SW 1271 (cell line): Measurements from ENCODE around the gene ZNF18.
"Not testable (repeated sequence)": the region's sequence is repeated elsewhere in the genome, so short reads cannot be mapped to it uniquely, and the experiment has no call there.

Experiments used
- DNase-seq, 2 experiments: peaks; one replicate each; lab custom pipeline; 2025; lab: John Stamatoyannopoulos, UW

Gene ZNF18

DNA sequence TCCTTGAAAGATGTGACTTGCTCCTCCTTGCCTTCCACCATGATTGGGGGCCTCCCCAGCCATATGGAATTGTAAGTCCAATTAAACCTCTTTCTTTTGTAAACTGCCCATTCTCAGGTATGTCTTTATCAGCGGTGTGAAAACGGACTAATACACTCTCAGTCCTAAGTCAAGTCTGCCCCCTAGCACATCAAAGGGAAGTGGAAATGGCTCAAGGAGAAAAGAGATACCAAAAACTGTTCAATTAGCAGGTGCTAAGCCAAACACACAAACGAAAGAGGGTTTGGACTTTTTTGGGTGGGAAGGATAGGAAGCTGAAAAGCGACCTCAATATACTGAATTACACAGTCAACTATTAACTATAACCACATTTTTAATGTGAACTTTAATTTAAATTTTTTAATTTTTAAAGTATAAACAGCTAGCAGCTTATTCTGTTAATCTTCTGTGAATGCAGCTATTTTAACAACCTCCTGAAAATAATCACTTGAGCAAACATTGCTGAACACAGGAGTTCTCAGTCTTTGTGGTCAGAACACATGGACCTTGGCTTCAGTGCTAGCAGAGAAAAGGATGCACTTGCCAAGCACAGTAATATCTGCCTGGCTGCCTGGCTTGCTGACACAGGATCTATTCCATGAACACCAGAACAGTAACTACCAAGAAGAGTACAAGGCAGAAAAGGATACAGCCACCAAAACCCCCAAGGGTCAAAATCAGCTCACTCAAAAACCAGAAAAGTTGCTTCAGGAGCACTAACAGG lies 10.9 kb downstream of the ZNF18 start:
- DNase-seq: no peak

DNA sequence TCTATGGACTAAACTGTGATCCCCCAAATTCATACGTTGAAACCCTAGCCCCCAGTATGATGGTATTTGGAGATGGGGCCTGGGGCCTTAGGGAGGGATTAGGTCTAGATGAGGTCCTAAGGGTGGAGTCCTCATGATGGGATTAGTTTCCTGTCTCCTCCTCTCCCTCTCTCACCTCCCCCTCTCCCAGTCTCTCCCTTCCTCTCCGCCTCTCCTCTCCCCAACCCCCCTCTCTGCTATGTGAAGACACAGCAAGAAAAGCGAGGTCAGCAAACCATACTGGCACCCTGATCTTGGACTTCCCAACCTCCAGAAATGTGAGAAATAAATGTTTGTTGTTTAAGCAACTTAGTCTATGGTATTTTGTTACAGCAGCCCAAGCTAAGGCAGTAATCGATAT lies 15.4 kb downstream of the ZNF18 start:
- DNase-seq: no peak

DNA sequence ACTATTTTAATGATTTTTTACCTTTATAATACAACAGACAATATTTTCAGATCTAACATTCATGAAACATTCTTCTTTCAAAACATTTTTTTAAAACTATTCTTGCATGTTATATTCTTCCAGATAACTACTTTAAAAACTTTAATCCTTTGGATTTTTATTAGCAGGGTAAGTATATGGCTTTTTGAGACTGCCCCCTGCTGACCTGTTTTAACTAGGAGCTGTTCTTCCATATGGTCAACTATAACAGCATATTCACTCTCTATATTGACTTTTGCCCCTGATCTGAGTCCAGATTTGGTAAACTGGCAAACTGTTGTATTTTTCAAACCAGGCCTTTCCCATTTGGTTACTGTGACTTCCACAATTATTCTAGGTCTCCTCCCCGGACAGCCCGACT lies 16.5 kb downstream of the ZNF18 start:
- no peak for DNase-seq

DNA sequence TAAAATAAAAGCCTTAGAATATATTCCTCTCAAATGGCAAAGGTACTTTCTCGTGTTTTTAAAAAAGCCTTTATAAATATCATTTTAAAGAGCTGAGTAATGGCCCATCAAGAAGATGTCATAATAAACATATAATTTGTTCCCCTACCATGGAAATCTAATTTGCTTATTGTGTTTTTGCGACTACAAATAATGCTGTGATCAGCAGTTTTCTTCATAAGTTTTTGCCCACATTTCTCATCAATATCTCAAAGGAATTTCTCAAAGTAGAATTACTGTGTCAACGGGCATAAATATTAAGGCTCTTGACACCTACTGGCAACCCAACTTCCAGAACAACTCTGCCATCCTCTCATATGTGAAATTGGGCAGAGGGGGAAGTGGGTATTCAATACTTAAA lies 17.5 kb downstream of the ZNF18 start:
- no peak for DNase-seq

DNA sequence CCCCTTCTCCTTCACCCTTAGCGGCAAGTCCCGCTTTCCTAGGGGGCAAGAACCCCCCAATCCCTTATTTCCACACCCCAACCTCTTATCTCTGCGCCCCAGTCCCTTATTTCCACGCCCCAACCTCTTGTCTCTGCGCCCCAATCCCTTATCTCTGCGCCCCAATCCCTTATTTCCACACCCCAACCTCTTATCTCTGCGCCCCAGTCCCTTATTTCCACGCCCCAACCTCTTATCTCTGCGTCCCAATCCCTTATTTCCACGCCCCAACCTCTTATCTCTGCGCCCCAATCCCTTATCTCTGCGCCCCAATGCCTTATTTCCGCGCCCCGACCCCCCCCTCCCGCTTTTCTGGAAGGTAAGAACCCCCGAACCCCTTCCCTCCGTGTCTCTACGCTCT lies 24.5 kb downstream of the ZNF18 start:
- not testable (repeated sequence) for DNase-seq

DNA sequence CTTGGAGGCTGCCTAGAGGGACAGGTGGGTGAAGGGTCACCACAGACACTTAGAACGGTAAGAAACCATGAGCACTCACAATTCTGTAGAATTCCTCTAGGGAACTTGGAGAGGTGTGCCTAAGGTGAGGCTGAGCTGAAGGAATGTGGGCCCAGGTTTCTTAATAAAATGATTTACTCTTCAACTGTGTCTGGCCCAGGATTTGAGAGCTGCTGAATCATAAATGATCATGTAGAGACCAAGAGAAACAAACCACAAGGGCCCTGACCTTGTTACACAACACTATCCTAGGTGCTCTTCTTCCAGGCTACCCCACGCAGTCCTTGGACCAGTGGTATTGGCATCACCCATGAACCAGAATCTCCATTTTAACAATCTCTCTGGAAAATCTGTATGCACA lies 27.7 kb downstream of the ZNF18 start:
- DNase-seq: no peak

DNA sequence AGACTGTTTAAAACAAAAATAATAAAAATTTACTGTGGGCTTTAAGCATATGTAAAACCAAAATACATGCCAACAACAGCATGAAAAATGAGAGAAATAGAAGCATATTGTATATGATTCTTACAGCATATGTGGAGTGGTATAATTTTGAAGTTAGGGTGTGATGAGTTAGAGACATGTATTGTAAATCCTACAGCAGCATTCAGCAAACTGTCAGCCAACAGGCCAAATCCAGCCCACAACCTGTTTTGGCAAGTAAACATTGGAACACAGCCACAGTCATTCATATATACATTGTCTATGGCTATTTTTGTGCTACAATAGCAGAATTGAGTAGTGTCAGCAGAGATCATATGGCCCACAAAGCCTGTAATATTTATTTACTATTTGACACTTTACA lies 42.3 kb downstream of the ZNF18 start:
- no peak for DNase-seq

DNA sequence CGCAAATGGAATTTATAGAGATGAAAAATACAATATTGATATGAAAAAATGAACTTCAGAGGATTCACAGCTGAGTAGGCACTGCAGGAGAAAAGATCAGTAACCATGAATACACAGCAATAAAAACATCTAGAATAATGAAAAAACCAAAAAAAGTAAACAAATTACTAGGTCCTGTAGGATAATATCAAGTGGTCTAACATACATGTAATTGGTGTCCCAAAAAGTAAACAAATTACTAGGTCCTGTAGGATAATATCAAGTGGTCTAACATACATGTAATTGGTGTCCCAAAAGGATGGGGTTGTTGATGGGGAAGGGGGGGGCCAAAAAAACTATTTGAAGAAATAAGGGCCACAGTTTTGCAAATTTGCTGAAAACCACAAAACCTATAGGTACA lies 43.4 kb downstream of the ZNF18 start:
- DNase-seq: no peak

DNA sequence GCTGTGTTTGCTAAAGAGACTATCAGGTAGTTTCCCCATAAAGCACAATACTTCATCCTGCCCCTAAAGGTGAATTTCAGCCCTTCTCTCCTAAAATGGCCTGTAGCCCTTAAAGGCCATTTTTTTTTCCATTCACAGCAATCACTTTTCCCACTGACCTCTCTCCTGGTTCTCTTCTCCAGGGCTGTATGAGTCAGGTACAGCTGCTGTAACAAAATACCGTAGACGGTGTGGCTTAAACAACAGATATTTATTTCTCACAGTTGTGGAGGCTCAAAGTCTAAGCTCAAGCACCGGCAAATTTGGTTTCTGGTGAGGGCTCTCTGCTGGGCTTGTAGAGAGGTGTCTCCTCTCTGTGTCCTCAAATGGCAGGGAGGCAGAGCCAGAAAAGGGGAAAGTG lies 44.7 kb downstream of the ZNF18 start:
- no peak for DNase-seq

DNA sequence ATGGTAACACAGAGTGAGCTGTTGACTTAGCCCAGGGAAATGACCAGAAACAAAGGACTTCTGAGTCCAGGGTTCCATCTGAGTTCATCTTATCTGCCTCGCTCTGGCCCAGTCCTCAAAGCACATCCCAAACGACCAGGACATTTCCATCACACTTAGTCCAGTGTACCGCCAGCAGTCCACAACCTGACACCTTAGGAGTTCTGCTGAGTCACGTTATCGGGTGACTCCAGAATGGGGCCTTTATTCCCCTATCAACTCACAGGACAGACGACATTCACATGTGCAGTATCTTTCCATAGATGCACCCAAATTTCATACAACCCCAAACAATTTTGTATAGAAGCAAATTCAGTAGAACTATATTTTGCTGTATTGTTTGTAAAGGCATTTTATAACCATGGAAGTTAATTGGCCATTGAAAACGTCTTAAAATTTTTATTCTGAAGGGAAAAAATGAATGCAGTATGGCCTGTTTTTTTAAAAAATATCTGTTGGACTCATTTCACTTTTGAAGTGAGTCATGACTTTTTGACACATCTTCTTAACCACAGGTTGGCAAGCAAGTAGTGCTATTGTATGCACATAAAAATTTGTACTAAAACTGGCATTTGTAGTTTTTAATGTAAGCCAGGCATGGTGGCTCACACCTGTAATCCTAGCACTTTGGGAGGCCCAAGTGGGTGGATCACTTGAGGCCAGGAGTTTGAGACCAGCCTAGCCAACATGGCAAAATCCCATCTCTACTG lies 46.3 kb downstream of the ZNF18 start:
- no peak for DNase-seq

DNA sequence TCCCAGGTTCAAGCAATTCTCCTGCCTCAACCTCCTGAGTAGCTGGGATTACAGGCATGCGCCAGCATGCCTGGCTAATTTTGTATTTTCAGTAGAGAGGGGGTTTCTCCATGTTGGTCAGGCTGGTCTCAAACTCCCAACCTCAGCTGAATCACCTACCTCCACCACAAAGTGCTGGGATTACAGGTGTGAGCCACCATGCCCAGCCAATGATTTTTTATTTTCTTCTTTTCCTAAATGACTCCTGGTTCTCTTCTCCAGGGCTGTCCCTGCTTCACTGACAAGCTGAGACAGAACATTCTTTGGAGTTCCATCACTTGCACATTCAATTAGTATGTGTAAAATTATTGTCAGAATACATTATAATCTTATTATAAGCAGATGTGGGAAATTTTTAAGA lies 47.7 kb downstream of the ZNF18 start:
- DNase-seq: not testable (repeated sequence)

DNA sequence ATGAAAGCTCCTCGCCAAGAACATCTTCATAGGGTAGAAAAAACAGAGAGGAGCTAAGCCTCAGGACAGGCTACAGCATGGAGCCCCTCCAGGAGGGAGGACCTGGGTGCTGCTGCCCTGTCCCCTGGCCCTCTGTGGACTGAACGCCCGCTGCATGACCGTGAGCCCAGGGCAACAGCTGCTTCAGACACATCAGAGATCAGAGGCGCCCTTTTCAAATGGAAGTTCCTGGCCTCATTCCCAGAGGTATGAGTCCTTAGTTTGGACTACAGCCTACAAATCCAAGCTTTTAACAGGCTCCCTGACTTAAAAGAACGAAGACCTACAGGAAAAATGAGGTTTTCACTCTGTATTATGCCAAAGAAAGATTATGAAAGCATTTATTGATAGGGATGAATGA lies 48.5 kb downstream of the ZNF18 start:
- no peak for DNase-seq

DNA sequence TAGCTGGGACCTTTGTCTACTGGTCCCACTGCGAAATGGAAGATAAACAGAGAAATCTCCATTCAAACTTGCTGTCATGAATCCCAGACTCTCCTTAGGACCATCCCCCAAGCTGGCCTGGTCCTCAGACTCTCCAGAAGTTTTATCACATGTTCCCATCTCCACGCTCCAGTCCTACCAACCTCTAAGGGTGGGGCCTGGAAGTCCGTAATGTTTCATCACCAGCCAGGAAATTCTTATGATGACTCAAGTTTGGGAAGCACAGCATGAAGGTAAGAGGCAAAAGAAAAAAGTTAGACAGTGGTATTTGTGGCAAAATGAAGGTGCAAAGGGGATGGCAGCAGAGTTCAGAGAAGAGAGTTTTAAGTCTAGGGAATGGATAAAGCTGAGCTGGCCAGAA lies 52.7 kb downstream of the ZNF18 start:
- no peak for DNase-seq

DNA sequence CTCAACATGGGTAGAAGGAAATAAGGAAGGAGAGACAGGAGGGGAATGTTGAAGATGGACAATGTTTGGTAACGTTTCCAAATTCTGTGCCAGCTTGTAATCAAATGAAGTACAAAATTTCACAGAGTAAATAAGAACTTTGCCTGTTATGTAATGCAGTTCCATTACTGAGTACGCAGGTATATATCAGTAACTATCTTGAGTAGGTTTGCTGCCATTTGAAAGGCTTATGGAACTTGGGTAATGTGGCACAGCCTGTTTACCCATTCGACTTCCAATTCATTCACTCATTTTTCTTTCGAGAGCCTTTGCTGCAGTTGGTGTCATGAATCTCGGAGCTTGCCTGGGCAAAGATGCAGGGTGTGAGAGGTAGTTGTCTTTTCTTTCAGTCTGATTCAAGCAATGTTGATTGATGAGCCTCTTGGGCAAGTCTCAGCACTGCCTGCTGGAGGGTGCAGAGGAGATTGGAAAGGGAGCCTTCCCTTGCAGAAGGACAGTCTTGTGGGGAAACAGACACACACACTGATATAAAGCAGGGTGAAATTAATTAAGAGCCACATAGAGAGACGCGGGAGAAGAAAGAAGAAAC lies 53.4 kb downstream of the ZNF18 start:
- DNase-seq: no peak

DNA sequence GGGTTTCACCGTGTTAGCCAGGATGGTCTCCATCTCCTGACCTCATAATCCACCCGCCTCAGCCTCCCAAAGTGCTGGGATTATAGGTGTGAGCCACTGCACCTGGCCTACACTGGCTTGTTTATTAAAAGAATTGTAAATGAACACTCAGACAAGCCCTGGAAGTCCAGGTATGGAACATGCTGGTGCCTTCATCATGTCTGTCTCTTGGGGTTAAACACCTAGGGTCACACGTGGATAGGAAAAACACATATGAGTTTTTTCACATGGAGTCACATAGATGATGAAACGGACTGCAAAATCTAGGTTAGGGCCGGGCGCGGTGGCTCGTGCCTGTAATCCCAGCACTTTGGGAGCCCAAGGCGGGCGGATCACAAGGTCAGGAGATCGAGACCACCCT lies 54.2 kb downstream of the ZNF18 start:
- not testable (repeated sequence) for DNase-seq

DNA sequence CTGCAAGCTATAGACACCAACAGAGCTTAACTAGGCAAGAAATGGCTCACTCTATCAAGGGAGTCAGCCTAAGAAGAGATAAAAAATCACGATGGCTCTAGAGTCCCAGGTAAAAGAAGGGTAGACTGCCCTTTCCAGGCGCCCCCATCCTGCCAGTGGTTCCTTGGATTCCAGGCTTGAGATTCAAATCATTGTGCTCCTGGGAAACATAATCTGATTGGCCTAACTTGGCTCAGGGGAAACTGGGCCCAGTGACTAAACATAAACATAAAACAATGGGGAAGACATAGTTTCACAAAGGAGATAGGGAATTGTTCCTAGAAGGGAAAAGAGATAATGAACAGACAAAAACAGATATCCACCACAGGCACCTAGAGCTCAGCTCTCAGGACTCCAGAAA lies 56.4 kb downstream of the ZNF18 start:
- DNase-seq: no peak

DNA sequence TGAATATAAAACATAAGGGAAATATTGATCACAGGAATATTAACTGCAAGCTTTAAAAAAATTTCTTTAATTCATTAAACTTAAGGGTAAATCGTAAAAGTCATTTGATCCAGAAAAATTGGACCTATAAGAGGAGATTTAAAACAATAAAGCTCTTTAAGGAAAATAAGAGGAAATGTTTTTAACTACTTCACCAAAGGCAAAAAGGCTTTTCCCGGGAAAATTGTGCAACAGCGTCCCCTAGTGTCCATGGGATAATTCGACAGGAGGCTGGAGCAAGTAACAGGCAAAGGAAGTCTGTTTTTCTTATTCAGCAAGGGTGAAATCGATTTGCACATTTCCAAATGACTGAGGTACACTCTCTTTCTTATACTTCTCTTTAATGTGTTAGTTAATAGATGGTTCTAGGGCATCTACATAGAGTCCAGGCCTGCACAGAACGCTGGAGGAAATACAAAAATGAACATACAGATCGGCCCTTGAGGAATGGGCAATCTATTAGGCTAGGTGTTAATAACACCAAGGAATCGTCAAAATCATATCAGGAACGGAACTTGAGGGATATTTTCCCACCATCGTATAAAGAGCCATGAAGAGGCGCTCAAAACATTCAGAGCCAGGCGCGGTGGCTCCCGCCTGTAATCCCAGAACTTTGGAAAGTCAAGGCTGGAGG lies 61.4 kb downstream of the ZNF18 start:
- DNase-seq: peak; percentile 5 to 26

DNA sequence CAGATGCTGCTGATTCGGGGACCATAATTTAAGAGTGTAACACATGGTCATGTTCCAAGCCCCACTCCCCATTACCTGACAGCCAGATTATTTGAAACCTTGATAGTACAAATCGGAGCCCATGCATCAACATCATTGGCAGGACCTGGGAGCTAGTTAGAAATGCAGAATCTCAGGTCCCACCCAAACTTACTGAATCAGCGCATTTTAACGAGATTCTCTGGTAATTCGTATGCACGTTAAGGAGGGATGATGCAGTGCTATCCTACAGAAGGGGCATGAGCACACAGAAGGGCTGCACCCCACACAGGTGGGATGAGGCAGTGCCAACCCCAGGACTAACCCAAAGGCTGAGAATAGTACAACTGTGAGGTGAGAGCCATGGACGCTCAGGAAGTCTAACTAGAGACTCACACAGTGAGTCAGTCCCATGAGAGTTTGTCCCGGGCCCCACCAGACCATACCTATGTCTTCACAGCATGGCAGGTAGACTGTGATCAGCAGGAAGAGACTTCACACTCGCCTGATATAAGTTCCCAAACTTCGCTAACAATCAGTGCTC lies 64.9 kb downstream of the ZNF18 start:
- DNase-seq: no peak

DNA sequence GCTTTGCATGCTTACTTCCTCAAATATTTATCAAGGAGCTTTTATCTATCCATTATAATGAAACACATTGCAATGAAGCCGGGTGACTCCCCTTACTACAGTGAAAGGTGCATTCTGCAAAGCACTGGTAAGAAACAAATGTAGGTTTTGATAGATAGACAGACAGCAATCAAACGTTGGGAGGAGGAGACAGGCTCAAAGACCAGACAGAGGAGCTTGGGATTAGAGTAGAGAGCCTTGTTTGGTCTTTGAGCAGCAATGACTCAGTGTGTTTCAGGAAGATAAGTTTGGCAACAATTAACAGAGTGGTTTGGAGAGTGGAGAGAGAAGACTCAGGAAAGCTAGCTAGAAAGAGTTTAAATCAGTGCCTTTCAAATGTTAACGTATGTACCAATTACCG lies 68.8 kb downstream of the ZNF18 start:
- DNase-seq: no peak
